GM19099 (cell line): Measurements from ENCODE around the gene MAN2C1.
A peak's percentile ranks its signal among the peaks of the same experiment; 100 is the strongest.

ENCODE experiments used
- POLR2A ChIP-seq: IDR thresholded peaks from 3 replicates; pipeline ENCODE4 v1.6.1; 2011; ENCODE audit warnings: low read depth; ENCODE audit not compliant: insufficient read length; ENCODE audit errors: extremely low read depth

Gene MAN2C1

GRCh38 chr15:75352186-75353080, 16.0 kb downstream of the MAN2C1 start:
- TF ChIP-seq POLR2A = no peak

DNA sequence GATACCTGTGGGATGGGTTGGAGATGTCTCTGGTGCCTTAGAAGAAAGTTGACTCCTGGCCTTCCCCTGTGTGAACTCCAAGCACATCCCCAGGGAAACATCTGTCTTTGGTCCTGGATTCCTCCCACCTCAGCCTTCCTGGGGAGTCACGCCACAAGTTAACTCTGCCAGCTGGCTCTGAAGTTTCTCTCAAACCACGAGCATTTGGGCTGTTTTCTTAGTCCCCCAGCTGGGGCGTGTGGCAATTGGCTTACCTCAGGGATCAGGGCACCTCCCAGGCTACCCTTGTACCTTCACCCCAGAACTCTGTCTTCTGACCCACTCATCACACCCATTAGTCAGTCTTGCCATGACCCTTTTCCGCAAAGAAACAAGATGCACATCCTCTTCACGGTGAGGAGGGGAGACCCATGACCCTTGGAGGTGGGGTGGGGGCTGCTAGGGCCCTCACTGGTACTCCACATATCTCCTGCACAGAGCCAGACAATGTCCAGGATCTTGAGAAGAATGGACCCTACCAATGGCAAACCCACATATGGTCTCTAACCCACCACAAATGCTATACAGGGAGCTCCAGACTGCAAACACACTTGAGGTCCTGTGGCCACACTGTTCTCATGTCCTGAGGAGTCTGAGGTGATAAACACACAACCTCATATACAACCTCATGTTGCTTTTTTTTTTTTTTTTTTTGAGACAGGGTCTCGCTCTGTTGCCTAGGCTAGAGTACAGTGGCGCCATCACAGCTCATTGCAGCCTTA, 17.6 kb downstream of the MAN2C1 start:
- no peak for TF ChIP-seq POLR2A

DNA sequence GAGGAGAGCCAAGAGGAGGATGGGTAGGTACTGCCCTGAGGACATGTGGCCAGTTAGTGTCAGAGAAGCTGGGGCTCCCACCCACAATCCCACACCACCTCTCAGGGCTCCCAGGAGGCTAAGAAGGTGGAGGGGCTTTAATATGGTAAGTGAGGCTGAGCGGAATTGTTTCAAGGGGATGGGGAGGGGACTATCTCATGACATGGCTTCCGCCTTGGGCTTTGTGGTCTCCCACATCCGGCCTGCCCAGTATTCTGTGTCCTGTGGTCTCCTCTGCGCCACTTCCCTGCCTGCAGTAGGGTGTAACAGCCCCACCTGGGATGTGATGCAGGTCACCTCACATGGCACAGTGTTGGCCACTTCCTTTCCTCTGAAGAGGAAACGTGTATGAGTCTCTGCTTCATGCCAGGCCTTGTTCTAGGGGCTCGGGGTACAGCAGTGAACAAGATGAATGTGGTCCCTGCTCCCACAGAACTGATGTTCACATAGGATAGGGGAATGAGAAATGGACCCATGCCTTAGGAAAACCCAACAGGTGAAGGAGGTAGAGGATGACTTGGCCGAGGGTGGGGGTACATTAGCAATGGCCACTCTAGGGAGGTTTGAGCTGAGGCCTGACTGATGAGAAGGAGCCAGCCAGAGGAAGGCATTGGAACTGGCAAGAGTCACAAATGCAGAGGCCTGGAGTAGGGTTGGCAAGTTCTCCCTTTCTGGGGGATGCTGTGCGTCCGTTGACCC, 18.4 kb downstream of the MAN2C1 start:
- peak; percentile 34 for TF ChIP-seq POLR2A

GRCh38 chr15:75348562-75349350, 19.7 kb downstream of the MAN2C1 start:
- no peak for TF ChIP-seq POLR2A

GRCh38 chr15:75348034-75348561, 20.3 kb downstream of the MAN2C1 start:
- no peak for TF ChIP-seq POLR2A

DNA sequence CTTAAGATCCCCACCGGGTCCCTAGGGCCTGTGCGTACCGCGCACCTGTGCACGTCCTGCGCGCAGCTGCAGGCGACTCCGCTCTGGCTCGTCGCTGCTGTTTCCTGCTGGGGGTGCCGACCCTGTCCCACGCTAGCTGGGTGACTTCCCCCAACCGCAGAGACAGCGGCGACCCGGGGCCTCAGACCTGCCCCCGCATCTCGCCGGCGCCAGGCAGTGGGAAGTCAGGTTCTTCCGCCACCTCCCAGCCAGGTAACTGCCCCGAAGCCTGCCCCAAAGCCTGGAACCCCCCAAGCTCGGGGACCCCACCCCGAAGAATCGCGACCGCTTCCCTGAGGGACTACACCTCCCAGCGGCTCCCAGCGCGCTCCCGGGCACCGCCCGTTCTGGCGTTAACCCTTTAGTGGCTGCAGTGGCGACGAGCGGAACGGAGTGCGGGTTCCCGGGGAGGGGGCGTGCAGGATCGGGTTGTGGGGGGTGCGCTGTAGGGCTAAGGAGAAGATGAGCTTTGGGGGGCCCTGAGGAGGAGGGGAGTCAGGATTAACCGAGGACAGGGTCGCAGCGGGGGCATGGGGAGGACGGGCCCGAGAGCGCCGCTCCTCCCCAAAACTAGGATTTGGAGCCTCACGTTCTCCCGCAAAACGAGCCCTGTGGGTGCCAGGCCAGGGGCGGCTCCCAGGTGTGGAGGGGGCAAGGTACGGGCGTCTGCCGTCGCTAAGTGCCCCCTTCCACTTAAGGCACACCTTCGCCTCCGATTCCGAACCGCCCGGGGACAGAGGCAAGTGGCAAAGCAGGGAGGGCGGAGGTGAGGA, 21.0 kb downstream of the MAN2C1 start:
- peak; percentile 39 for TF ChIP-seq POLR2A

- no peak for TF ChIP-seq POLR2A
These were observed 21.6 kb downstream of the MAN2C1 start, which contains the start of gene NEIL1 for GRCh38 chr15:75346796-75347221. Gene NEIL1 (plus strand): TSS chr15:75347039. CDS start chr15:75348906, 1,867 bp downstream.

GRCh38 chr15:75342221-75342620, 26.2 kb downstream of the MAN2C1 start:
- no peak for TF ChIP-seq POLR2A

GRCh38 chr15:75339531-75340240, 28.7 kb downstream of the MAN2C1 start:
- TF ChIP-seq POLR2A = no peak

- TF ChIP-seq POLR2A = no peak
These were observed 29.7 kb downstream of the MAN2C1 start for GRCh38 chr15:75338661-75339240.

DNA sequence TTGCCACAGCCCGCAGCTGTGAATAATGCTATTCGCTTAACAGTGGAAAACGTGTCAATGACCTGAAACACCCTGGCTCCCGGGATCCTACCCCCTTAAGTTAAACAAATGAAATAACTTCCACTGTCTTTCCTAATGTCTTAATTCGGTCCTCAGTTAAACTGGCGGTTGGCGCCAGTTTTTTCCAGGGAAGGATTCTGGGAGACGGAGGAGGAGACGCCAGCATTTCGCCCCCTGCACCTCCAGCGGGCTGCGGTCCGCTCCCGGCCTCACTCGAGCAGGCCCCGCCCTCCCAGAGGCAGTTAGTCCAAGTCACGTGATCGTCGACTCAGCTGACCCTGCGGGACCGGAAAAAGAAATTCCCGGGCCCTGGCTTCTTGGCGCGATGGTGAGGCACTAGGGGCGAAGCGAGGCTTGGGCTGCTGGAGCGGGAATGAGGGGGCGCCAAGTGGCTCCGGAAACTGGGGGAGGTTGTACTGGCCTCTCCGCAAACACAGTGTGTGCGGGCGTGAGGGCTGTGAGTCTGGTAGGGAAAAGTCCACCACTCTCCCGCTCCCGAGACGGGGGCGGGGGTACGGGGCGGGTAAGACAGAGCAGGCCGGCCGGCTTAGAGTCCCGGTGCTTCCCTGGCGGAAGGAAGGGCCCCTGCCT, 32.6 kb downstream of the MAN2C1 start, which contains the start of gene COMMD4:
Gene COMMD4, plus strand, starts transcription at position 359 of the 651 bp plus-strand sequence. Its CDS starts 27 bp downstream, at position 386.
- TF ChIP-seq POLR2A = peak; percentile 58

DNA sequence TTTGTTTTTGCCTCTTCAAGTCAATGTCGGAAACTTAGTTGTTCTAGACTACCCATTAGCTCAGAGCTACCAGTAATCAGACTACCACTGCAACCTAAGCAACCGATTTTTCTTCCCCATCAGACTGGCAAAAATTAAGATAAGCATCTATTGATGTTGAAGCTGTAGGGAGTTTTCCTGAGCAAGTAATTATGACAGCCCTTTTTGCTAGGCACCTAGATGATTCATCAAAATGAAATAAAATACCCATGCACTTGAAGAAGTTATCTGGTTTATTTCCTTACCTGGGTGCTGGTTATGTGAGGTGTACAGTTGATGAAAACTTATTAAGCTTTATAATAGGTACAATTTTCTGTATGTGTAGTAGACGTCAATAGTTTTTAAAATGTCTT, 33.1 kb downstream of the MAN2C1 start:
- TF ChIP-seq POLR2A = no peak

DNA sequence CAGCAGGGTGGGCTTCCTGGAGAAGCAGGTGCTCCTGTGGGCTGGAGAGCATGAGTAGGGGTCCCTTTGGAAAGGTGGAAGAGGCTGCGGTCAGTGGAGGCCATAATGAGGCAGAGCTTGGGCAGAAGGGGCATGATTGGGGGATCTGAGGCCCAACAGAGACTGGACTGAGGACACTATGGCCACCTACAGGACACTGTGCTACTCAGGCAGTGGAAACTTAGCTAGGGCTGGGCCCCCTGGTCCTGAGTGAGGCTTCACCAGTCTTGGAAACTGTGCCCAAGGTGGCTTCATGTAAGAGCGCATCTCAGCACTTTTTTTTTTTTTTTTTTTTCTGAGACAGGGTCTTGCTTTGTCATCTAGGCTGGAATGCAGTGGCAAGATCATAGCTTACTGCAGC, 38.8 kb downstream of the MAN2C1 start:
- no peak for TF ChIP-seq POLR2A
